CD4-positive, alpha-beta T cell treated with Interferon alpha-2 for 1 hour (primary cell): ENCODE results near the gene CHST8.

Experiments used
- DNase-seq, 2 donors: peaks; one replicate each; pipeline ENCODE4 v3.0.0-alpha.2; 2020 to 2022

Gene CHST8

DNA sequence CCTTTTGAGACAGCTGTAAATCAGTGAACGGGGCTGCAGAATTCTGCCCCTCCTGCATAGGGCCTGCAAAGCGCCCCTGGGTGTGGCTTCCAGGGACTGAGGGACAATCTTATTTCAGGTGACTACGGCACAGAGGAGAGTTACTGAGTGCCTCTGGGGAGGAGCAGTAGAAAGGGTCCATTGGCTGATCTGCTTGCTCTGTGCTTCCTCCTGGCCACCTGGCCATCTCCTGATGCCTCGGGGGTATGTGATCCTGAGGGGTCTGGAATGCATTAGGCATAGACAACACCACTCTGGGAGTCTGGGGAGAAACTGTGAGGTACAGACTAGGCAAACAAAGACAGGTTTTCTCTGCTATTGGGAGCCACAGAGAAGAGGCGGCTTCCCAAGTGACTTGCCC, 177.7 kb downstream of the CHST8 start:
- DNase-seq: no peak

DNA sequence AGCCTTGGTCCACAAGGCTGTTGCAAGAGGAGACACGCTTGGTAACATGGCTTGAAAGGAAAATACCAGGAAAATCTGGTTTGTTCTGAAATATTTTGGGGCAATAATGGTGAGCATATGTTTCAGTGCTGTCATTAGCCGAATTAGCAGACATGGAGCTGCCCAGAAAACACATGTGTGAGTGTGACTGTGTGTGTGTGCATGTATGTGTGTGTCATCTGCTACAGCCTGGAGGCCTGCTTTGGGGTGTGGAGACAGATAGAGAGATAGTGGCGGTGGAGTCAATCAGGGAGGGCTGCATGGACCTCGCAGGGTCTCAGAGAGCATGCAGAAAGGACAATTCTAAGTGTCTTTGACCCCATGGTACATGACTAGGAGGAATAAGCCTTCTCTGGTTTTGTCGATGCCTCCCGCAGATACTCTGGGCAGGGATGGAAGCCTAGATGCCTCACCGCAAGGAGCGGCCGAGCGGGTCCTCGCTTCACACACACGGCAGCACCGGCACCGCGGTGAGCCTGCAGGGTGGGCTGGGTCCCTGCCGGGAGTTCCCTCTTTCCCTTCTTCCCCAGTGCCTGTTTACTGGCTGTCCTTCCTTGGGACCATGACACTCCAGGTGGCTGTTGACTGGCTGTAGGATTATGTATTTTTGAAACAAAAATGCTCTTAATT, 178.4 kb downstream of the CHST8 start:
- DNase-seq: no peak

DNA sequence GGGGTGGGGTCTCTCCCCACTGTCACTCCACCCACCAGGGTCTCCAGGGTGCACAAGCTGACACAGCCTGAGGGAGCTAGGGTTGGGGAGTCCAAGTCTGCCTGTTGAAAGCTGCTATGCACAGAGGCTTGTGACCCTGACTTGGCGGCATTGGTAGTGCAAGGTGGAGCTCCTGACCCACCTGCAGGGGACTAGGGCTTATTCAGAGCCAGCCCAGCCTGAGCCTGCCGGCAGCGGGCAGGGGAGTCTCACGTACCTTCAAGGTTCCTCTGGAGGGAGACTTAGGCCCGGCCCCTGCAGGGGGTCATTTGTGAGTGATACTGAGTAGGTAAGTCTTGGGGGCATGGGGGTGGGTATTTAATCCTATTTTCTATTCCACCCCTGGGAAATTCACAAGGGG, 179.7 kb downstream of the CHST8 start:
- DNase-seq: no peak

DNA sequence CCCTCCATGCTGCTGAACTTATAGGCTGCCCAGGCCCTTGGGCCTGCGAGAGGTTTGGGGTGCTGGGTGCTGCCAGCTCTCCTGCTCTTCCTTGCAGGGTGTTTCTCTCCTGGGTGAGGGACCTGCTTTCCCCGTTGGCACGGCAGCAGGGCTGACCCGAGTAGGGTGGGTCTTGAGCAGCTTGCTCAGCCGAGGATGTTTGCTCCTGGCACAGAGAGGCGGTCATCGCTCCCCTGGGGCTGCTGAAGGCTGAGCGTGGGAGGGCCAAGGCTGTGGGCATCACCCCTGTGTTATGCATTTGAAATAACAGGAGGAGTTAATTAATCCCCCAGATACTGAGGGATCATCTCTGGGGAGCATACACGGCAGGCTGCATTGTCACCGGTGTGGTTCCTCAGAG, 180.2 kb downstream of the CHST8 start:
- no peak for DNase-seq

DNA sequence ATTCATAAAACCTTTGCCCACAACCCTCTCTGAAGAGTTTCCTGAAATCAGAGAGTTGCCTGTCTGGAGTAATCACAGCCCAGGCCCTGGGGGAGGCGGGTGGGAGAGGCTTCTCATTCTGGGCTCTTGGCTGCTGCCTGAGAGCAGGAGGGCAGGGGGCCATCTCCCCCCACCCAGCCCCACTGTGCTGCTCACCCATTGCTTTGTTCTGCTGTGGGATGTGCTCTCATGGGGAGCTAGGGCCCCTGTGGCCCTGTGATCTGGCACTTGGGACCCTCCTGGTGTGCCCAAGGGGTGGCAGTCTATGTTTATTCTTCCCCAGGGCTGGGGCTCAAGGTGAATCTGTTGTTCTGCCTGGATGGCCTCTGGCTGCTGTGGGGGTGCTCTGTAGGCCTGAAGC, 181.0 kb downstream of the CHST8 start:
- DNase-seq: no peak

DNA sequence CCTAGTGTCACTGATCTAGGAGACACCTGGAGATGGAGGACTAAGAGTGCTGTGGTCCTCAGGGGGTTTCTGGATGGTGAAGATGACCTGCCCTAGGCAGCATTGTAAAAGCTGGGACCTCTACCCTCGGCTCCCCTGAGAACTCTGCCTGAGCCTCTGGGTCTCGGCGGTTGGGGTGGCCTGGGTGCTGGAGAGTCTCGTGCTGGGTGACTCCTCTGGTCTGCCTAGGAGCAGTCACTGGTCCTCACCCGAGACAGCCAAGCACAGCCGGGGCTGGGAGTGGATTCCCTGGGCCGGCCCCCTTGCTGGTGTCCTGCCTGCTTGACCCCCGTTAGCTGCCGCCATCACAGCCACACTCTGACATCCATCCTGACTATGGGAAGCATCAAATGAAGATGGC, 181.6 kb downstream of the CHST8 start:
- DNase-seq: no peak

DNA sequence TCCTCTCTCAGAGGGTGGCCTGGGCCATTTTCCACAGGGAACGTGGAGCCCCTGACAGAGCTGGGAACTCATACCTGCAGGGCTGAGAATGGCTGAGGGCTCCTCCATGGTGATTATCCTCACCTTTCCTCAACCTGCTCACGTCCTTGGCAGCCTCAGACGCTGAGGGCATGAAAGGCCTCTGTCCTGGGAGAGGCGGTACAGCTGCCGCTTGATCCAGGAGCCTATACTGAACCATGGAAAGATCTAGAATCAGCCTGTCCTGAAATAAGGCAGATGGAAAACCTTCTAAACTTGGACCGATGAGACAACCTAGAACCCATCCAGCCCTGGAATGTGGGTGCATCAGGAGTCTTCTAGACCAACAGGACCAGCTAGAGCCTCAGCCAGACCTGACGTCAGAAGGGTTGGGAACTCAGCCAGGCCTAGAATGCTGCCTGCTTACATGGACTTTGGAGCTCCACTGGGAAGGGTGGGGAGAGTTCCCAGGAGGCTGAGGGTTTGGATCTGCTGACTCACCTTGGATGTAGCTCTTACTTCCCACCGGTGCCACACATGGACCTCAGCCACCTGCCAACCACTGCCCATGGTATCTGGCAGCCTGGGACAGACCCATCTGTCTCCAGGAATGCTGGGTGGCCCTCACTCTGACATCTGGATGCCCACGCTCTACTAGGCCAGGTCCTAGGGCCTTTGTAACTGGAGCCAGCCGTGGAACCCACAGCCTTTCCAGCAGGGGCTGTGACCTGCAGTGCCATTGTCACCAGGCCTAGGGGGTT, 182.5 kb downstream of the CHST8 start:
- no peak for DNase-seq

DNA sequence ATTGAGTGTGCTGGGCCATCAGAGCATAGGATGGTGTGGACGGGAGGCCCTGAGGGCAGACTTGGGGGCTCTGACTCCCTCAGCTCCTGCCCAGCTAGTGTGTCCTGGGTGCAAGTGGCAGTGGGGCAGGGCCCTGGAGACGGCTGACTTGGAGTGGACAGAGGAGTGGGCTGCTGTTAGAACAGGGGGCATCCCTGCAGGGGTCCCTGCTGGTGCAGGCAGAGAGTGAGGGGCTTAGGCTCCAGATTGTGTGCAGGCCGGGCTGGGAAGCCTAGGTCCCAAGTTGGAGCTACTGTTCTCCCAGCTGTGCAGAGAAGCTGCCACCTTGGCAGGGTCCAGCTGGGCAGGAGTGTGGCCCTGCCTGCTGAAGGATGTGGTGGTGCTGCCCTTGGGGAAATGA, 183.6 kb downstream of the CHST8 start:
- no peak for DNase-seq

DNA sequence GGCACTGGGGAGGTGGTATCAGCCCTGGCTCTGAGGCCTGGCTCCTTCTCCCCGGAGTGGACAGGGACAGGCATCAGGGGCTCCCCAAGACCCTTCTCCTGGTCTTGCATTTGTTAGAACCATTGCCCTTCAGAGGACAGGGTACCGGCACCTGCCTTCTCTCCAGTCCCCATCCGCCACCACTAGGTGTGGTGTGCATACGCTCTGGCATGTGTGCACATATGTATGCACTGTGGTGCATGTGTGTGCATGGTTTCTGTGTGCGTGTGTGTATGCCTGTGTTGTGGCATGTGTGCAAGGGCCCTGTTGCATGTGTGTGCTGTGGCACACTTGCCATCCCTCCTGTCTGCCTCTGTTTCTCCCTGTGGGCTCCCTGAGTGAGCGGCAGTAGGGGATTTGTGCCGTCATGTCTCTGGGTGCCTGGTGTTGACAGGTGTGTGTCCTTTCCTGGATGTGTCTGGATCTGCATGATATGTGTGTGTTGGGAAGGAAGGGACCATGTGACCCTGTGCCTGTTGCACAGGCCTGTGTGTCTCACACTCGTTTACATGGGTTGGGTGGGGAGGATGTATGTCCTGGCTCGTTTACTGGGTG, 184.2 kb downstream of the CHST8 start:
- DNase-seq: no peak

DNA sequence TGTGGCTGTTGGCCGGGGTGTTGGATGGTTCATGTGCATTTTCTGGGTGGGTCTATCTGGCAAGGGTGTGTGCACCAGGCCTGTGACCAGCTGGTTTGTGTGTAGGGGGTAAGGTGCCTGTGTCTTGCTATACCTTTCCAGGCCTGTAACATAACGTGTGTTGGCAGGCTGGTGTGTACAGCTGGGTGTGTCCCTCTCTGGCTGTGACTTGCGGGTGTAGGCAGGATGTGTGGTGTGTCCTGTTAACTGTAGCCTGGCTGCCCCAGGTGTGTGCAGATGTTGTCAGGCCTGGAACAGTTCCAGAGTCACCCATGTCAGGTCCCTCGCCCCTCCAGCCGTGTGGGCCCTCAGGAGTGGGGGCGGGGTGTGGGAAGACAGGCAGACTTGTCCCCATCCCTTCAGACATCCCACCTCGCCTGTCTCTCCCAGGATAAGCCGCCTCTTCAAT, 184.7 kb downstream of the CHST8 start:
- no peak for DNase-seq

DNA sequence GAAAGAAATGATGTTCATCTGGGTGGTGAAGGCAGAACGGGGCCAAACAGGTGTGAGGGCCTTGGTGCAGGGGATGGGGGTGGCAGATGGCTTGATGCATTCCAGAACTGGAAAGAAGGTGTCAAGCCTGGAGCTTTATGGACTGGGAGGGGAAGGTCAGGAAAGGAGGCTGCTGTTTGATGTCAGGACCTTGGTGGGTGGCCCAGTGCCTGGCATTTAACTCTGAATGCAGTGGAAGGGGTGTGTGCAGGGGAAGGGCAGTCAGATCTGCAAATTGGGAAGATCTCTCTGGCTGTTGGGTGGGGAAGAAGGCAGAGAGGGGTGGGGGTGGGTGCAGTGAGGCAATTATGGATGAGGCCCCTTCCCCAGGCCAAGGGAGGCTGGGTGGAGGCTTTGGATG, 186.6 kb downstream of the CHST8 start:
- DNase-seq: no peak

DNA sequence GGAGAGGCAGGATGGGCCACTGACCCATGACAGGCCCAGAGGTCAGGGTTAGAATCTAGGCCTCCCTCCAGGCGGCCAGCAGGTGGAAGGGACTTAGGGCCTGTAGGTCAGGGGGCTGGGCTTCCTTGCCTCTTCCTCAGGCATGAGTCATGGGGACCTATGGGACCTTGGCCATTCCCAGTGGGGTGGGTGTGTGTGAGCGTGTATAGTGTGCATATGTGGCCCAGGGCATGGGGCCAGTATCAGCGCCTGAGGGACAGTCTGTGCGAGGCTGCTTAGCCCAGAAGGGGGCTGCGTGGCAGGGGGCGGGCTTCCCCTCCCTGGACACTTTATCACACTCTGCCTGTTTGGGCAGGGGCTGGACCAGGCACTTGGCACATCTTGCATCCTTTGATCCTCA, 188.2 kb downstream of the CHST8 start:
- DNase-seq: no peak

DNA sequence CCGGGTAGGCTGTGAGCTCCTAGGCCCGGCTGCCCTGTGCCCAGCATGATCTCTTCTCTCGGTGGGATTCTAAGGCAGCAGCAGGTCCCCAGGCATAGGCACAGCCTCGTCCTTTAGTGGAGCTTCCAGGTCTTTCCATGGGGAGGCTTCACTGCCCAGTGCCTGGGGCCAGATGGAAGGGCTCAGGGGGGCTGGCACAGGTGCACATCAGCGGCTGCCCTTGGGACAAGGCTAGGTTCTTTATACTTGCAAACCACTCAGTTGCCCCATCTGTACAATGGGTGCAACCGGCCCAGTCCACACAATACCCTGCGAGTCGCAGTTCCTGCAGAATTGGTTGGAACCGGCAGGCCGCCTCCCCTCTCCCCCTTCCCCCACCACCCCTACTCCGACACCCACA, 189.1 kb downstream of the CHST8 start:
- no peak for DNase-seq

DNA sequence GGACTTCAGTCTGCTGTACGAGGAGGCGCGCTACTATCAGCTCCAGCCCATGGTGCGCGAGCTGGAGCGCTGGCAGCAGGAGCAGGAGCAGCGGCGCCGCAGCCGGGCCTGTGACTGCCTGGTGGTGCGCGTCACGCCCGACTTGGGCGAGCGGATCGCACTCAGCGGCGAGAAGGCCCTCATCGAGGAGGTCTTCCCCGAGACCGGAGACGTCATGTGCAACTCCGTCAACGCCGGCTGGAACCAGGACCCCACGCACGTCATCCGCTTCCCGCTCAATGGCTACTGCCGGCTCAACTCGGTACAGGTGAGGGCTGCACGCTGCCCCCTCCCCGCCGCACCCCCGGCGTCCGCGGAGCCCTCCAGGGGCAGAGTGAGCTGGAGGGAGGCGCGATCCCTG, 189.5 kb downstream of the CHST8 start:
- no peak for DNase-seq

DNA sequence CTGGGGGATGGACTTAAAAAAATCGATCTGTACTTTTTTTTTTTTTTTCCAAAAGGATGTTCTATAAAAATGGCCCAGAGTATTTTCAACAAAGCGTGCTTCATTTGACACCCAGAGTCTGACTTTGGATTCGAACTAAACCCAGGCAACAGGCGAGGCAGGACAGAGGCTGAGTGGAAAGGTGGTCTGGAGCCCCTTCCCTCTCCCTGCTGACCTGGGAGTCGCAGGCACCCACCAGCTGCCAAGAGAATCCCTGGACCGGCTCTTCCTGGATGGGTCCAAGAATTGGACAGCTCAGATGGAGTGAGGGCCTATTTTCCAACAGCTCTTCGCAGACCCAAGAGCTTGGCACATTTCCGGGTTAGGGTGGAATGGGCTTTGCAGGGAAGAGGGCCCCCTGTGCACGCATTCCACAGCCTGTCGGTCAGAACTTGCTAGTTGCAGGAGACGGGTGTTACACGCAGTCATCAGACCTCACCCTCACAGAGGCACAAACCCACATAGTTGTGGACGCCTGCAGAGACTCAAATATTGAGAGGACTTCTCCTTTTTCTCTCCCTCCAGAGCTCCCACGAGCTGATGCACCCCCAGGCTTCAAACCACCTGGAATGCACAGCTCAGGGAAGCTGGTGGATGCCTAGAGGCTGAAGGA, 190.1 kb downstream of the CHST8 start:
- no peak for DNase-seq

DNA sequence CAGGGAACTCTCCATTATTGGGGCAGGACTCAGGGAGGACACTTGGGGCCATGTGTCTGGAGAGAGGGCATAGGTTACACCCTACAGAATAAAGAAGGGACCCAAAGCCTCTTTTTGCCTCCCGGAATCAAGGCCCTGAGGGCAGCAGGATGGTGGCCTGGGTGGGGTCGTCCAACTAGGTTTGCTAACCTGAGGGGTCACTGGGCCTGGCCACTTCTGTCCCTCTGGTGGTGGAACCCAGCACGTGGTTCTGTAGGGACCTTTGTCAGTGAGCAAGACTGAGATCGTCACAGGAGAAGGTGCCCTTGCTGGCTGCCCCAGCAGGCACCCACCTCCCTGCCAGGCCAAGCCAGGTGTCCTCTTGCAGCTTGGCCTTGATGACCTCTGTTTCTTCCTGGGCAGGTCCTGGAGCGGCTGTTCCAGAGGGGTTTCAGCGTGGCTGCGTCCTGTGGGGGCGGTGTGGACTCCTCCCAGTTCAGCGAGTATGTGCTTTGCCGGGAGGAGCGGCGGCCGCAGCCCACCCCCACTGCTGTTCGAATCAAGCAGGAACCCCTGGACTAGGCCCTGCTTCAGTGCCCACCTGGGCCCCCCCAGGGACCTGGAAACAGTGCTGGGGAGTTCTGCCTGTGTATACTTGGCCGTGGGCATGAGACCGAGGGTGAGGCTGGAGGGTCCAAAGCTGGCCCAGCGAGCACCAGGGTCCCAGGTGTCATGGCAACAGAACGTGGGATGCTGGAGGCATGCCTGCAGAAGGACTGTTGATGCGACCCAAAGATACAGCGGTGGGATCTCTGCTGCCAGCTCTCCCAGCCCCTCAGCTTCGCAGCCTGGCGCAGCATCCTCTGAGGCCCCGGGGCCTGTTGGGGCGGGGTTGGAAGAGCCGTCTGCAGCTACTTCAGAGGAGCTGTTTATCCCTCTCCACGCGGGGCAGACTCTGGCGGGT, 190.9 kb downstream of the CHST8 start:
- DNase-seq: no peak

DNA sequence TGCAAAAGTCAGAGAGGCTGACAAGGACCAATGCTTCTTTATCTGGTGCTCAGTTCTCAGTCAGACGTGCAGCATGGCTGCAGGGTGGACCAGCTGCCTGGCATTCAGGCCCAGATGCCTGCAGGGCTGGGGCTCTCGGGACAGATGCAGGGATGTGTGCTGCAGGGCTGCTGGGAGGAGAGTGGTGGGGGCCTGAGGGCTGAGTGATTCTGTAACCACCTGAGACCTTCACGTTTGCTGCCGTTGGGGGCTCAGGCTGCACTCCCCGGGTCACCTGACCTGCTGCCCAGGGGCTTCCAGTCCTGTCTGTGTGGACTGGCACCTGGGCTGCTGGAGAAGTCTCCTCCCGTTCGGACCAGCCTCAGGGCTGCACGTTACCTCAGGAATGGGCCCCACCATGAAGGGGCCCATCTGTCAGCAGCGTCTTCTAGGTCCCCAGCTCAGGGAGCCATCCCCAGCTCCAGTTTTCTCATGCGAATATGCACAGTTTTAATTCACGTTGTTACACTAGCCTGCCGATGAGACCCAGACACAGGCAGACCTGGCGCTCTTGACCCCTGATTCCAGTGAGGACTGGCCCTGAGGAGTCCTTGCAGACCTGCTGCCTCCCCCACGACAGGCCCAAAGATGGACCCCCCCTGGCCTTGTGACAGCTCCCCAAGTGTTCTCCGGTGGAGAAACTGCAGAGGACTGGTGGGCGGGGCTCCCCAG, 191.8 kb downstream of the CHST8 start:
- DNase-seq: no peak

DNA sequence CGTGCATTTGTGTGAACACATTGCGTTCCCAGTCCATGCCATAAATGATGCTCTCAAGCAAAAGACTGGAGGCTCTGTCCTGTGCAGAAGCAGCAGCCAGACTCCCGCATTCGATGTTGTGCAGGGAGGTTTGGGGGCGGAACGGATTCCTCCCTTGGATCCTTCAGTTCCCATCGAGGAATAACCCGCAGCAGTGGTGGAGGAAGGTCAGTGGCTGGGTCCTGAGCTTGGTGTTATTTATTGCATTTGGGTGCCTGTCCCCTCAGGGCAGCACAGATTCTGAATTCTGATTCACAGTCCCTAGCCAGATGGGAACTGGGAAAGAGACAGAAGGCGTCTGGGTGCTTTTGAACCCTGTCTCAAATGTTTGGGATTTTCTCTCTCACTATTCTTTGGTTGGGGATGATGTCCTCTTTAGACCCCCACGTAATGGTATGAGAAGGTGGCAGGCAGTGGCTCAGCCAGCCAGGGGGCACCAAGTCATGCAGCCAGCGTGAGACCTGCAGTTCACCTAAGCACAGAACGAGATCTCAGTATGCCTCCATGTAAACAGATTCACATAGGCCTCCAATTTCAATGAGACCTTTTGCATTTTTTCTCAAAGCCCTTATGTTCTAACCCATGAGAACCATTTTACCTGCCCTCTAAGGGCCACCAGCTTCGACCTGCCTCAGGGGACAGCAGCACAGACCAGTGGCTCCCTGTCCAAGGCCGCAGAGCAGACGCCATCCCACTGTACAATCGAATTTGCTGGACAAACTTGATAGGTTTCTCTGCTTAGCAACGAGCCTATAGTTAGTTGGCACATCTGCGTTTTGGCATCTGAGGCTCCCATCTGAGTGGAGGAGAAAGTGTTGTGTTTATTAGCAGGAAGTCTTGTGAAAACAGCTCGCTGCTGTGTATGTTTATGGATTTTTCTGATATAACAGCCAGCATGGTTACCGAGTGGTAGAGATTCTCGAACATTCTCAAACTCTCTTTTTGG, 192.7 kb downstream of the CHST8 start:
- DNase-seq: no peak

DNA sequence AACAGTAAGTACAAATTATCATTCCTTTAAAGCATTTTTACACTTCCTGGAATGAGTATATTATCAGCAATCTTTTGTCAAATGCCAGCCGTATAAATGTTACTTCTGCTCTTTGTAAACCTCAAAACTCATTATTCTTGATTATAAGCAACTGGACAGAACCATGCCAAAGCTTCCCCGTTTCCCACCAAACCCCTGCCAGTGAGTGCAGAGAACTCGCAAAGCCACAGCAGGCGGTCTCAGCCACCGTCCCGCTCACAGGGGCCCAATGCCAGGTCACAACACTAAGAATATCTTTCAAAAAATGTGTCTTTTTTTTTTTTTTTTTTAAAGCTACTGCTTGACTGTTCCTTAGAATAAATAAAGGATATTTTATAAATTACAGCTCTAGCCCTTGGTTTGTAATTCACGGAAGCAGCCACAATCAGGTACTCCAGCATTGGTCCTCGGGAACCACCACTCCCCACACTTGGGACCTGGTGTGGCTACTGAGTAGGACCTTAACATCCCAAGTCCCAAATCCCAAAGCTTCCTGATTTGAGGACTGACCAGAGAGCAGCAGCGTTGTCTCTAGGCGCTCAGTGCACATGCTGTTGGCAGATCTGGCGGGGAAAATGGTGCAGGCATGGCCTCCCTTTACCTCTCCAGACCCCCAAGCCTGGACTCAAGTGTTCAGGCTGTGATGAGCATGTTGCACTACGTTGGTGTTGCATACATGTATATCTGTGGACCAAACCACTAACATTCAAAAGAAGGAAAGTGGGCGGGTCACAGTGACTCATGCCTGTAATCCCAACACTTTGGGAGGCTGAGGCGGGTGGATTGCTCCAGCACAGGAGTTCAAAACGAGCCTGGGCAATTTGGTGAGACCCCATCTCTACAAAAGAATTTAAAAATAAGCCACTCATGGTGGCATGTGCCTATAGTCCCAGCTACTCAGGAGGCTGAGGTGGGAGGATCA, 193.9 kb downstream of the CHST8 start:
- no peak for DNase-seq
